Astrocyte (in vitro differentiated cells and primary cell): ENCODE measurements around the gene IKZF2. TPM values are rescaled to one million over a fixed set of nuclear protein-coding genes. Genes with fewer than 3 reads are reported as not detected.

ENCODE experiments used
- DNase-seq: peaks from one replicate; pipeline ENCODE4 v3.0.0-alpha.2; 2010; ENCODE audit warnings: low read depth
- FAIRE-seq: peaks from 2 replicates; lab custom pipeline; 2011; peaks lifted over from hg19 to GRCh38; lab: Jason Lieb, UNC
- H2AFZ ChIP-seq: 2 replicates; pipeline ENCODE4 v1.6.0; 2012; ENCODE audit warnings: low read depth, low read length, inconsistent platforms
- H3K27ac ChIP-seq: 2 replicates; pipeline ENCODE4 v1.5.1; 2011; ENCODE audit warnings: low read depth, low read length, inconsistent platforms
- H3K27me3 ChIP-seq: 2 replicates; pipeline ENCODE4 v1.6.0; 2011; ENCODE audit warnings: low read length, inconsistent platforms; ENCODE audit not compliant: insufficient read depth
- H3K36me3 ChIP-seq: 2 replicates; pipeline ENCODE4 v1.5.1; 2011; ENCODE audit warnings: low read length, inconsistent platforms; ENCODE audit not compliant: insufficient read depth
- H3K4me1 ChIP-seq: 2 replicates; pipeline ENCODE4 v1.5.1; 2011; ENCODE audit warnings: low read length, inconsistent platforms; ENCODE audit not compliant: insufficient read depth
- H3K4me2 ChIP-seq: 2 replicates; pipeline ENCODE4 v1.6.0; 2012; ENCODE audit warnings: low read length, inconsistent platforms
- H3K4me3 ChIP-seq: 2 replicates; pipeline ENCODE4 v1.5.1; 2011; ENCODE audit warnings: low read depth, mild to moderate bottlenecking, low read length, inconsistent platforms; ENCODE audit not compliant: insufficient read depth
- H3K79me2 ChIP-seq: 2 replicates; pipeline ENCODE4 v1.6.0; 2012; ENCODE audit warnings: mild to moderate bottlenecking, low read length, inconsistent platforms; ENCODE audit not compliant: insufficient read depth
- H3K9ac ChIP-seq: 2 replicates; pipeline ENCODE4 v1.6.0; 2012; ENCODE audit warnings: mild to moderate bottlenecking, low read length, inconsistent platforms
- H3K9me3 ChIP-seq: 2 replicates; pipeline ENCODE4 v1.5.1; 2012; ENCODE audit warnings: low read depth, mild to moderate bottlenecking, low read length, inconsistent platforms; ENCODE audit not compliant: insufficient read depth
- H4K20me1 ChIP-seq: 2 replicates; pipeline ENCODE4 v1.6.0; 2012; ENCODE audit warnings: low read length, inconsistent platforms; ENCODE audit not compliant: insufficient read depth
- H3K27ac Mint-ChIP-seq: one replicate; pipeline ENCODE4 v1.8.0; 2021; ENCODE audit warnings: mild to moderate bottlenecking, mixed read lengths; ENCODE audit not compliant: unreplicated experiment
- H3K27me3 Mint-ChIP-seq: one replicate; pipeline ENCODE4 v1.8.0; 2021; ENCODE audit warnings: low read depth, mixed read lengths; ENCODE audit not compliant: unreplicated experiment
- H3K36me3 Mint-ChIP-seq: one replicate; pipeline ENCODE4 v1.8.0; 2021; ENCODE audit warnings: low read depth, mixed read lengths; ENCODE audit not compliant: unreplicated experiment
- H3K4me1 Mint-ChIP-seq: one replicate; pipeline ENCODE4 v1.8.0; 2021; ENCODE audit warnings: low read depth, mixed read lengths; ENCODE audit not compliant: unreplicated experiment
- H3K4me3 Mint-ChIP-seq: one replicate; pipeline ENCODE4 v1.8.0; 2021; ENCODE audit warnings: mild to moderate bottlenecking, moderate library complexity, mixed read lengths; ENCODE audit not compliant: unreplicated experiment
- H3K9me3 Mint-ChIP-seq: one replicate; pipeline ENCODE4 v1.8.0; 2021; ENCODE audit warnings: mild to moderate bottlenecking, mixed read lengths; ENCODE audit not compliant: unreplicated experiment
- EZH2 ChIP-seq: IDR thresholded peaks from 2 replicates; pipeline ENCODE4 v1.6.1; 2012; ENCODE audit warnings: mild to moderate bottlenecking, low read length, inconsistent platforms; ENCODE audit not compliant: insufficient read depth
- total RNA-seq: library from RNA; stranded (reverse); gene quantifications from 2 replicates; pipeline ENCODE4 v1.2.1, GENCODE V29; 2021
- TF ChIP-seq, protein P1 (sequence below): IDR thresholded peaks from 2 replicates; pipeline ENCODE4 v1.5.1; 2011; ENCODE audit warnings: low read depth, mild to moderate bottlenecking, inconsistent platforms, low read length, moderate library complexity; ENCODE audit not compliant: insufficient read depth

The IKZF2 gene
- total RNA-seq, 1 donor from 2014 or later: 15.5 TPM

GRCh38 chr2:213175673-213176247 is 24.3 kb upstream of the IKZF2 start:
- no peaks in the 10 kb centered on the region for H3K27me3 Mint-ChIP-seq
- no peak for DNase-seq
- H3K36me3 Mint-ChIP-seq: no peaks in the 10 kb centered on the region
- no peak overlapping the region for H3K4me3 ChIP-seq
- no peak overlapping the region for H3K4me3 Mint-ChIP-seq
- H3K27ac ChIP-seq: no peak overlapping the region
- H3K4me1 Mint-ChIP-seq: peaks cover 8% of the 10 kb centered on the region
- no peaks in the 10 kb centered on the region for H3K36me3 ChIP-seq
- no peak for TF ChIP-seq EZH2
- TF ChIP-seq, protein P1, sequence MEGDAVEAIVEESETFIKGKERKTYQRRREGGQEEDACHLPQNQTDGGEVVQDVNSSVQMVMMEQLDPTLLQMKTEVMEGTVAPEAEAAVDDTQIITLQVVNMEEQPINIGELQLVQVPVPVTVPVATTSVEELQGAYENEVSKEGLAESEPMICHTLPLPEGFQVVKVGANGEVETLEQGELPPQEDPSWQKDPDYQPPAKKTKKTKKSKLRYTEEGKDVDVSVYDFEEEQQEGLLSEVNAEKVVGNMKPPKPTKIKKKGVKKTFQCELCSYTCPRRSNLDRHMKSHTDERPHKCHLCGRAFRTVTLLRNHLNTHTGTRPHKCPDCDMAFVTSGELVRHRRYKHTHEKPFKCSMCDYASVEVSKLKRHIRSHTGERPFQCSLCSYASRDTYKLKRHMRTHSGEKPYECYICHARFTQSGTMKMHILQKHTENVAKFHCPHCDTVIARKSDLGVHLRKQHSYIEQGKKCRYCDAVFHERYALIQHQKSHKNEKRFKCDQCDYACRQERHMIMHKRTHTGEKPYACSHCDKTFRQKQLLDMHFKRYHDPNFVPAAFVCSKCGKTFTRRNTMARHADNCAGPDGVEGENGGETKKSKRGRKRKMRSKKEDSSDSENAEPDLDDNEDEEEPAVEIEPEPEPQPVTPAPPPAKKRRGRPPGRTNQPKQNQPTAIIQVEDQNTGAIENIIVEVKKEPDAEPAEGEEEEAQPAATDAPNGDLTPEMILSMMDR: no peak
- no peak overlapping the region for H2AFZ ChIP-seq
- H4K20me1 ChIP-seq: no peaks in the 10 kb centered on the region
- H3K27me3 ChIP-seq: no peaks in the 10 kb centered on the region
- no peak overlapping the region for H3K9ac ChIP-seq
- H3K4me1 ChIP-seq: no peaks in the 10 kb centered on the region
- peaks cover 8% of the 10 kb centered on the region for H3K9me3 Mint-ChIP-seq
- no peak for FAIRE-seq
- H3K79me2 ChIP-seq: no peaks in the 10 kb centered on the region
- no peak overlapping the region for H3K27ac Mint-ChIP-seq
- no peak overlapping the region for H3K4me2 ChIP-seq
- no peaks in the 10 kb centered on the region for H3K9me3 ChIP-seq

GRCh38 chr2:213172641-213173040 is 21.2 kb upstream of the IKZF2 start:
- Mint-ChIP-seq H3K9me3 (peaks cover 5% of the 10 kb centered on the region), H3K4me1 (no peaks in the 10 kb centered on the region), H3K4me3 (no peak overlapping the region), H3K27me3 (no peaks in the 10 kb centered on the region), H3K36me3 (no peaks in the 10 kb centered on the region), H3K27ac (no peak overlapping the region)
- H3K9me3 ChIP-seq: no peaks in the 10 kb centered on the region
- H3K4me1 ChIP-seq: no peaks in the 10 kb centered on the region
- no peaks in the 10 kb centered on the region for H3K36me3 ChIP-seq
- no peaks in the 10 kb centered on the region for H3K79me2 ChIP-seq
- H4K20me1 ChIP-seq: no peaks in the 10 kb centered on the region
- H3K4me2 ChIP-seq: no peak overlapping the region
- no peaks in the 10 kb centered on the region for H3K27me3 ChIP-seq
- TF ChIP-seq EZH2: no peak
- TF ChIP-seq, protein P1: no peak
- no peak overlapping the region for H3K27ac ChIP-seq
- H3K4me3 ChIP-seq: no peak overlapping the region
- H3K9ac ChIP-seq: no peak overlapping the region
- H2AFZ ChIP-seq: no peak overlapping the region
- no peak for DNase-seq
- no peak for FAIRE-seq

GRCh38 chr2:213171147-213171546 is 19.7 kb upstream of the IKZF2 start:
- no peaks in the 10 kb centered on the region for H3K36me3 Mint-ChIP-seq
- H3K4me1 ChIP-seq: no peaks in the 10 kb centered on the region
- no peak overlapping the region for H3K27ac ChIP-seq
- H3K4me3 ChIP-seq: no peak overlapping the region
- H3K79me2 ChIP-seq: no peaks in the 10 kb centered on the region
- H4K20me1 ChIP-seq: no peaks in the 10 kb centered on the region
- no peak for TF ChIP-seq EZH2
- TF ChIP-seq, protein P1: no peak
- H3K9me3 ChIP-seq: no peaks in the 10 kb centered on the region
- DNase-seq (no peak), FAIRE-seq (no peak)
- no peak overlapping the region for H3K4me2 ChIP-seq
- no peak overlapping the region for H3K9ac ChIP-seq
- H3K27me3 Mint-ChIP-seq: no peaks in the 10 kb centered on the region
- no peaks in the 10 kb centered on the region for H3K27me3 ChIP-seq
- H3K9me3 Mint-ChIP-seq: peaks cover 4% of the 10 kb centered on the region
- H3K36me3 ChIP-seq: no peaks in the 10 kb centered on the region
- H3K4me3 Mint-ChIP-seq: no peak overlapping the region
- no peak overlapping the region for H2AFZ ChIP-seq
- no peaks in the 10 kb centered on the region for H3K4me1 Mint-ChIP-seq
- H3K27ac Mint-ChIP-seq: no peak overlapping the region
